Gastroesophageal sphincter (tissue), 3 donors: Measurements from ENCODE around the gene TPRN.

Experiments
- POLR2A ChIP-seq, 2 donors: fragments of 450-650 bp; IDR thresholded peaks; one replicate each; pipeline ENCODE4 v1.6.1; 2017; ENCODE audit warnings: antibody characterized with exemption in 2 of 2, mild to moderate bottlenecking in 2 of 2, moderate library complexity in 1 of 2
- POLR2AphosphoS5 ChIP-seq: sonication (generic); formaldehyde crosslinking; IDR thresholded peaks from one replicate; pipeline ENCODE4 v1.6.1; 2017; ENCODE audit warnings: antibody characterized with exemption
- TF ChIP-seq, protein P1 (sequence below), 4 experiments: fragments of 200-600 bp in 2 of 4; fragments of 450-650 bp in 2 of 4; sonication (generic) in 1 of 4; IDR thresholded peaks; one replicate each; pipeline ENCODE4 v1.5.1; 2017 to 2019; ENCODE audit warnings: antibody characterized with exemption in 4 of 4, mild to moderate bottlenecking in 2 of 4, moderate library complexity in 2 of 4

DNA sequence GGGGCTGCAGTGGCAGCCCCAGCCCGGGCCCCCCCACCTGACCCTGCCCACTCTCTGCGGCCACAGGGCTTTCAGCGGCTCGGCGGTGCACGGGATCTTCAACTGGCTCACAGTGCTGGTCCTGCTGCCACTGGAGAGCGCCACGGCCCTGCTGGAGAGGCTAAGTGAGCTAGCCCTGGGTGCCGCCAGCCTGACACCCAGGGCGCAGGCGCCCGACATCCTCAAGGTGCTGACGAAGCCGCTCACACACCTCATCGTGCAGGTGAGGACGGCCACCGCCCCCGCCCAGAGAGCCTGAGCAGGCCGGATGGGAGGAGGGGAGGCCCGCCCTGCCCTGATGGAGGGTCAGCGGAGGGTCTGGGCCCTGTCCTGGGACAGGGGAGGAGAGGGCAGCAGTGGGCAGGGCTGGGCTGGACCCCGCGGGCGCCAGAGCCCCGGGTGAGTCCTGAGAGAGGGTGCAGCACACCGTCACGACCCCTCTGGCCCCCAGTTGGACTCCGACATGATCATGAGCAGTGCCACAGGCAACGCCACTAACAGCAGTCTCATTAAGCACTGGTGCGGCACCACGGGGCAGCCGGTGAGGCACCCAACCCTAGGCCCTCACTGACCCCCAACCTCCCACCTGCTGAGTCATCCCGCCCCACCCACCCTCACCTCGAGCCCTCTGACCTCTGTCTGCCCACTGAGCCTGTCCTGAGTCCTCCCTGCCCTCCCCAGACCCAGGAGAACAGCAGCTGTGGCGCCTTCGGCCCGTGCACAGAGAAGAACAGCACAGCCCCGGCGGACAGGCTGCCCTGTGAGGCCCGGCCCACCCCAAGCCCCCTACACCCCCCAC lies 32.8 kb upstream of the TPRN start:
- TF ChIP-seq, protein P1, sequence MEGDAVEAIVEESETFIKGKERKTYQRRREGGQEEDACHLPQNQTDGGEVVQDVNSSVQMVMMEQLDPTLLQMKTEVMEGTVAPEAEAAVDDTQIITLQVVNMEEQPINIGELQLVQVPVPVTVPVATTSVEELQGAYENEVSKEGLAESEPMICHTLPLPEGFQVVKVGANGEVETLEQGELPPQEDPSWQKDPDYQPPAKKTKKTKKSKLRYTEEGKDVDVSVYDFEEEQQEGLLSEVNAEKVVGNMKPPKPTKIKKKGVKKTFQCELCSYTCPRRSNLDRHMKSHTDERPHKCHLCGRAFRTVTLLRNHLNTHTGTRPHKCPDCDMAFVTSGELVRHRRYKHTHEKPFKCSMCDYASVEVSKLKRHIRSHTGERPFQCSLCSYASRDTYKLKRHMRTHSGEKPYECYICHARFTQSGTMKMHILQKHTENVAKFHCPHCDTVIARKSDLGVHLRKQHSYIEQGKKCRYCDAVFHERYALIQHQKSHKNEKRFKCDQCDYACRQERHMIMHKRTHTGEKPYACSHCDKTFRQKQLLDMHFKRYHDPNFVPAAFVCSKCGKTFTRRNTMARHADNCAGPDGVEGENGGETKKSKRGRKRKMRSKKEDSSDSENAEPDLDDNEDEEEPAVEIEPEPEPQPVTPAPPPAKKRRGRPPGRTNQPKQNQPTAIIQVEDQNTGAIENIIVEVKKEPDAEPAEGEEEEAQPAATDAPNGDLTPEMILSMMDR (IDR thresholded peaks at IDR 0.05): no peak
- TF ChIP-seq POLR2A (IDR thresholded peaks at IDR 0.05): no peak
- TF ChIP-seq POLR2AphosphoS5: no peak
